Retina (tissue), 1 donor: ENCODE data around the gene SMARCA1.
A peak's percentile ranks its signal among the peaks of the same experiment; 100 is the strongest.

Experiments used
- DNase-seq: peaks from one replicate; pipeline ENCODE4 v3.0.0-alpha.2; 2016

SMARCA1 gene

GRCh38 chrX:129530410-129530809 lies 7.1 kb upstream of the SMARCA1 start:
- DNase-seq: no peak

GRCh38 chrX:129529685-129530281 lies 6.5 kb upstream of the SMARCA1 start:
- DNase-seq: no peak

GRCh38 chrX:129525896-129526295 lies 2.6 kb upstream of the SMARCA1 start:
- no peak for DNase-seq

GRCh38 chrX:129525162-129525561 lies 1.9 kb upstream of the SMARCA1 start:
- DNase-seq: no peak

- DNase-seq: no peak
These were observed 1.1 kb upstream of the SMARCA1 start for GRCh38 chrX:129524250-129524850.

GRCh38 chrX:129522184-129523078 lies 859 bp downstream of the SMARCA1 start:
- DNase-seq: peak; percentile 68

- no peak for DNase-seq
These were observed 3.1 kb downstream of the SMARCA1 start for GRCh38 chrX:129520151-129520550.

GRCh38 chrX:129516402-129516801 lies 6.9 kb downstream of the SMARCA1 start:
- DNase-seq: no peak

- DNase-seq: no peak
These were observed 10.9 kb downstream of the SMARCA1 start for GRCh38 chrX:129512409-129512808.

- no peak for DNase-seq
These were observed 11.6 kb downstream of the SMARCA1 start for GRCh38 chrX:129511689-129512088.

- DNase-seq: no peak
These were observed 13.0 kb downstream of the SMARCA1 start for GRCh38 chrX:129510331-129510730.

GRCh38 chrX:129497146-129497843 lies 26.0 kb downstream of the SMARCA1 start:
- no peak for DNase-seq

GRCh38 chrX:129496625-129497024 lies 26.7 kb downstream of the SMARCA1 start:
- DNase-seq: no peak

- DNase-seq: no peak
These were observed 27.4 kb downstream of the SMARCA1 start for GRCh38 chrX:129495900-129496299.

- DNase-seq: no peak
These were observed 28.4 kb downstream of the SMARCA1 start for GRCh38 chrX:129494887-129495286.

- no peak for DNase-seq
These were observed 29.6 kb downstream of the SMARCA1 start for GRCh38 chrX:129493643-129494042.

GRCh38 chrX:129490330-129490729 lies 33.0 kb downstream of the SMARCA1 start:
- DNase-seq: no peak

- DNase-seq: no peak
These were observed 34.9 kb downstream of the SMARCA1 start for GRCh38 chrX:129488359-129488758.

- DNase-seq: no peak
These were observed 42.4 kb downstream of the SMARCA1 start for GRCh38 chrX:129480889-129481288.

GRCh38 chrX:129478516-129478915 lies 44.8 kb downstream of the SMARCA1 start:
- DNase-seq: no peak

GRCh38 chrX:129472116-129472515 lies 51.2 kb downstream of the SMARCA1 start:
- no peak for DNase-seq

- DNase-seq: no peak
These were observed 60.6 kb downstream of the SMARCA1 start for GRCh38 chrX:129462707-129463106.

- DNase-seq: no peak
These were observed 61.4 kb downstream of the SMARCA1 start for GRCh38 chrX:129461801-129462456.
